Measurements from ENCODE around the gene ACKR4. TPM values are rescaled to one million over a fixed set of nuclear protein-coding genes. Genes with fewer than 3 reads are reported as not detected.

Gene ACKR4
- 3.7 and 5.3 TPM in 2 replicates for total RNA-seq

GRCh38 chr3:132596816-132597433, at the start of gene ACKR4:
TSS of gene ACKR4 (plus strand) at chr3:132597270. CDS start at chr3:132600398, 3,128 bp downstream.

Other genes starting within 250 kb of the ACKR4 start
- gene DNAJC13, start 179.8 kb upstream of the ACKR4 start, total RNA-seq = 96.3 and 103 TPM in 2 replicates
- gene ACAD11, start 62.5 kb downstream of the ACKR4 start, total RNA-seq = 31.0 and 50.5 TPM in 2 replicates
- 39.9 and 42.9 TPM in 2 replicates for gene UBA5, start 63.1 kb downstream of the ACKR4 start, total RNA-seq
- 46.3 and 62.0 TPM in 2 replicates for gene NPHP3, start 125.1 kb downstream of the ACKR4 start, total RNA-seq